Thyroid gland (tissue), 4 donors: ENCODE measurements around the gene PIGU. TPM values are rescaled to one million over a fixed set of nuclear protein-coding genes. Genes with fewer than 3 reads are reported as not detected.

ENCODE experiments used
- DNase-seq, 2 donors: peaks; one replicate each; pipeline ENCODE4 v3.0.0-alpha.2; 2019
- H3K27ac ChIP-seq, 3 donors: fragments of 200-600 bp; sonication (generic); 1 replicate in 2 of 3; 2 replicates in 1 of 3; pipeline ENCODE4 v1.5.1; 2016 to 2019; ENCODE audit warnings: mild to moderate bottlenecking in 1 of 3, moderate library complexity in 1 of 3
- H3K27me3 ChIP-seq: fragments of 200-600 bp; sonication (generic); one replicate; pipeline ENCODE4 v1.5.1; 2019
- H3K36me3 ChIP-seq, 2 donors: fragments of 200-600 bp; sonication (generic); one replicate each; pipeline ENCODE4 v1.5.1; 2016 to 2019
- H3K4me1 ChIP-seq, 2 donors: fragments of 200-600 bp; sonication (generic); one replicate each; pipeline ENCODE4 v1.5.1; 2017 to 2019
- H3K4me3 ChIP-seq, 3 donors: fragments of 200-600 bp; sonication (generic); replicated peaks in 1 of 3; 1 replicate in 2 of 3; 2 replicates in 1 of 3; pipeline ENCODE4 v1.5.1; 2016; ENCODE audit warnings: mild to moderate bottlenecking in 1 of 3
- H3K9me3 ChIP-seq: fragments of 200-600 bp; sonication (generic); one replicate; pipeline ENCODE4 v1.5.1; 2017
- CTCF ChIP-seq, 6 experiments: fragments of 200-600 bp in 3 of 6; fragments of 450-650 bp in 3 of 6; sonication (generic) in 3 of 6; IDR thresholded peaks; one replicate each; pipeline ENCODE4 v1.5.1; 2016 to 2019; ENCODE audit warnings: antibody characterized with exemption in 6 of 6, mild to moderate bottlenecking in 2 of 6, inconsistent platforms in 1 of 6, moderate library complexity in 1 of 6
- POLR2A ChIP-seq, 2 donors: fragments of 450-650 bp; IDR thresholded peaks; one replicate each; pipeline ENCODE4 v1.6.1; 2017; ENCODE audit warnings: antibody characterized with exemption in 2 of 2, mild to moderate bottlenecking in 2 of 2, moderate library complexity in 1 of 2
- WGBS, 2 donors: methylation state at CpG; one replicate each; pipeline ENCODE4 v1.1.5; 2017; 5-methylcytosine and 5-hydroxymethylcytosine counted together
- intact Hi-C: fragments of 100-400 bp; cut with DNase I; formaldehyde crosslinking; loops from one replicate; pipeline ENCODE4 v1.15.1; 2023
- total RNA-seq, 4 donors: library from RNA; depleted of rRNA; stranded (reverse); fragments of >200 nt; gene quantifications; one replicate each; pipeline ENCODE4 v1.2.3, GENCODE V29; 2016

PIGU gene
- total RNA-seq, 4 donors from 2014 or later, result 12.1 to 25.8 (median 18.0) TPM

GRCh38 chr20:34567892-34568865 is 108.7 kb downstream of the PIGU start:
- Histone ChIP-seq H3K4me3 (no peak overlapping the region), H3K27me3 (no peaks in the 10 kb centered on the region), H3K9me3 (no peaks in the 10 kb centered on the region), H3K36me3 (no peaks in the 10 kb centered on the region), H3K27ac (no peak overlapping the region), H3K4me1 (peaks cover 0 to 3% of the 10 kb centered on the region in 2 donors)
- TF ChIP-seq CTCF (IDR thresholded peaks at IDR 0.05) (no peak), POLR2A (IDR thresholded peaks at IDR 0.05) (no peak)
- 93 to 95% methylated on average over 13 to 15 of the region's 15 CpGs for WGBS, 2 donors
- intact Hi-C loops, result loop anchor here (10.0 kb wide), 1 partner anchor 197 kb away; no protein-coding TSS in a partner anchor
- DNase-seq, result no peak

GRCh38 chr20:34566978-34567891 is 109.7 kb downstream of the PIGU start:
- H3K27me3 ChIP-seq, result no peaks in the 10 kb centered on the region
- no peak overlapping the region for H3K4me3 ChIP-seq
- 77 to 83% methylated on average over 9 of the region's 9 CpGs for WGBS, 2 donors
- H3K9me3 ChIP-seq, result no peaks in the 10 kb centered on the region
- DNase-seq, result peak; percentile 64 to 78
- no peak overlapping the region for H3K27ac ChIP-seq
- intact Hi-C loops, result loop anchor here (10.0 kb wide), 1 partner anchor 198 kb away; no protein-coding TSS in a partner anchor
- H3K4me1 ChIP-seq, result peaks cover 0 to 3% of the 10 kb centered on the region in 2 donors
- H3K36me3 ChIP-seq, result no peaks in the 10 kb centered on the region
- TF ChIP-seq CTCF (IDR thresholded peaks at IDR 0.05) (no peak), POLR2A (IDR thresholded peaks at IDR 0.05) (no peak)

- no peak for DNase-seq
- WGBS, 2 donors, result 78 to 87% methylated on average over 5 to 7 of the region's 7 CpGs
- TF ChIP-seq POLR2A (IDR thresholded peaks at IDR 0.05), result no peak
- no peak for TF ChIP-seq CTCF (IDR thresholded peaks at IDR 0.05)
- no peaks in the 10 kb centered on the region for H3K27me3 ChIP-seq
- intact Hi-C loops, result loop anchor here (5.0 to 10.0 kb wide), 2 partner anchors 142 to 200 kb away; no protein-coding TSS in a partner anchor
- no peak overlapping the region for H3K4me3 ChIP-seq
- no peaks in the 10 kb centered on the region for H3K9me3 ChIP-seq
- H3K27ac ChIP-seq, result no peak overlapping the region
- no peaks in the 10 kb centered on the region for H3K36me3 ChIP-seq
- peaks cover 0 to 3% of the 10 kb centered on the region in 2 donors for H3K4me1 ChIP-seq
These were observed 112.1 kb downstream of the PIGU start for GRCh38 chr20:34564833-34565232.

GRCh38 chr20:34562641-34563040 is 114.3 kb downstream of the PIGU start:
- Histone ChIP-seq H3K4me3 (no peak overlapping the region), H3K9me3 (no peaks in the 10 kb centered on the region), H3K27ac (no peak overlapping the region), H3K27me3 (no peaks in the 10 kb centered on the region), H3K36me3 (no peaks in the 10 kb centered on the region), H3K4me1 (peaks cover 4 to 13% of the 10 kb centered on the region in 2 donors)
- 33 to 59% methylated on average over 2 to 5 of the region's 5 CpGs for WGBS, 2 donors
- intact Hi-C loops, result loop anchor here (5.0 to 10.0 kb wide), 2 partner anchors 145 to 202 kb away; no protein-coding TSS in a partner anchor
- TF ChIP-seq POLR2A (IDR thresholded peaks at IDR 0.05), result no peak
- peak; percentile 16 to 46 (median 34) for TF ChIP-seq CTCF (IDR thresholded peaks at IDR 0.05)
- DNase-seq, result peak; percentile 22 to 34
